NT2/D1 (cell line): Measurements from ENCODE around the gene UBL3.

ENCODE experiments used
- DNase-seq: peaks from one replicate; pipeline ENCODE4 v3.0.0-alpha.2; 2011; ENCODE audit warnings: low read depth, low spot score
- H3K27me3 ChIP-seq: 2 replicates; pipeline ENCODE4 v1.6.0; 2011; ENCODE audit warnings: mild to moderate bottlenecking; ENCODE audit not compliant: insufficient read length, insufficient read depth
- H3K36me3 ChIP-seq: 2 replicates; pipeline ENCODE4 v1.6.1; 2011; ENCODE audit warnings: mild to moderate bottlenecking, low read length, mixed read lengths; ENCODE audit not compliant: insufficient read depth, insufficient read length
- H3K4me1 ChIP-seq: 2 replicates; pipeline ENCODE4 v1.5.1; 2011; ENCODE audit not compliant: insufficient read depth, insufficient read length
- H3K4me3 ChIP-seq: 2 replicates; pipeline ENCODE4 v1.5.1; 2011; ENCODE audit warnings: low read depth; ENCODE audit not compliant: insufficient read length
- H3K9ac ChIP-seq: 2 replicates; pipeline ENCODE4 v1.6.0; 2011; ENCODE audit warnings: low read depth; ENCODE audit not compliant: insufficient read length
- H3K9me3 ChIP-seq: 2 replicates; pipeline ENCODE4 v1.5.1; 2011; ENCODE audit warnings: mild to moderate bottlenecking, low read length; ENCODE audit not compliant: insufficient read depth
- SUZ12 ChIP-seq: IDR thresholded peaks from 2 replicates; pipeline ENCODE4 v1.6.1; 2011; ENCODE audit not compliant: insufficient read length, insufficient read depth; ENCODE audit errors: extremely low read depth
- YY1 ChIP-seq: IDR thresholded peaks from 2 replicates; pipeline ENCODE4 v1.6.1; 2011; ENCODE audit not compliant: insufficient read length, insufficient read depth
- ZNF274 ChIP-seq: IDR thresholded peaks from 2 replicates; pipeline ENCODE4 v1.6.1; 2011; ENCODE audit warnings: mild to moderate bottlenecking, low read depth, low read length

The UBL3 gene

DNA sequence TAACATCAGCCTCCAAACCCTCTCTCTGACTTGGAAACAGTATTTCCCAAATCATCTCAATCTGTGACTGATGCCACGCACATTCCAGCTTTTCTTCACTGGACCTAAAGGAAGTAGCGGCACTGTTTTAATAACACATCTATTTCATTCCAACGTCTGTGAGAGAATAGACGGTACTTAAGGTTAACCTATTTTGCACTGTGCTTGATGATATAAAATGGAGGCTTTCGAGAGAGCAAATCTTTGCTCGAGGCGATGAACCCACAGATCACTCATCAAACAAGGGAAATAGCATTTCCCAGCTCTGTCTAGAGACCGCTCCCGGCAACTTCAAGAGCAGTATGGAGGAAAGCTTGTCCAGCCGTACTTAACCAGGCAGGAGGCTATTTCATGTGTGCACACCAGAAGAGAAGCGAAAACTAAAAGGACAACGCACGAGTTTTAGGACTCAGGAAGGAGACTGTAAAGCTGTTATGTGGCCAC lies 2.9 kb downstream of the UBL3 start:
- Histone ChIP-seq H3K4me3 (no peak overlapping the region), H3K9ac (peak overlapping the region; percentile 21), H3K36me3 (no peaks in the 10 kb centered on the region), H3K27me3 (no peaks in the 10 kb centered on the region), H3K9me3 (no peaks in the 10 kb centered on the region), H3K4me1 (no peaks in the 10 kb centered on the region)
- no peak for TF ChIP-seq SUZ12
- TF ChIP-seq ZNF274, result no peak
- TF ChIP-seq YY1, result no peak
- no peak for DNase-seq

DNA sequence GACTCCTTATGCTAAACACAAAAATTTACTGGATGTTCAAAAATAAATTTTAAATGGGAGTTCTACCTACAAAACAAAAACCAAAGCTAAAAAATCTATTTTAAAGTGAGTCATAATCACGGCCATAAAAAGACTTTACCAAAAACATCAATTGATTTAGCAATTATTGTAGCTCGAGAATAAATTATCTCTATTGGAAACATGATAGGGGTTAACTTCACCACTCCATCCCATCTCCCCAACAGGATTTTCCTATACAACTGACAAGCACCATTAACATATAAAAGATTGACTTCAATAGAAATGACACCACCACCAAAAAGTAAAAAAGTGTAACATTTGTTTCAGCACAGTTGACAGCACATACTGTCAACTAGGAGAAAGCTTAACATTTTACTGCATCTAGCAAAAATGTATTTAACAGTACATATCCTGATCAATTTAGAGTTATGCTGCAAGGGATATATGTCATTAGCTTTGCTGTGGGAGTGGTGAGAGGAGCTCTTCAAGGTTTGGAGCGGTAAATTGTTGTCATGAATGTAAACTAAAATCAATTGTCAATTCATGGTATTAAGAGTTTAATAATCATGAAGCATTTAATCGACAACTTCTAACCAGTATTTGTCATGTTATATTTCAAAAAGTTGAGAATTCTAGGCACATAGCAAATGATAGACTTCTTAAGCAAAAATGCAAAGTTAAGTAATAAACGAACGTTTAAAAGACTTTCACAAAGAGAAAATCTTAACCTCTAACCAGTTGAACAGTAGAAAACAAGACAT lies 3.8 kb downstream of the UBL3 start:
- no peak for TF ChIP-seq ZNF274
- TF ChIP-seq YY1, result no peak
- TF ChIP-seq SUZ12, result no peak

DNA sequence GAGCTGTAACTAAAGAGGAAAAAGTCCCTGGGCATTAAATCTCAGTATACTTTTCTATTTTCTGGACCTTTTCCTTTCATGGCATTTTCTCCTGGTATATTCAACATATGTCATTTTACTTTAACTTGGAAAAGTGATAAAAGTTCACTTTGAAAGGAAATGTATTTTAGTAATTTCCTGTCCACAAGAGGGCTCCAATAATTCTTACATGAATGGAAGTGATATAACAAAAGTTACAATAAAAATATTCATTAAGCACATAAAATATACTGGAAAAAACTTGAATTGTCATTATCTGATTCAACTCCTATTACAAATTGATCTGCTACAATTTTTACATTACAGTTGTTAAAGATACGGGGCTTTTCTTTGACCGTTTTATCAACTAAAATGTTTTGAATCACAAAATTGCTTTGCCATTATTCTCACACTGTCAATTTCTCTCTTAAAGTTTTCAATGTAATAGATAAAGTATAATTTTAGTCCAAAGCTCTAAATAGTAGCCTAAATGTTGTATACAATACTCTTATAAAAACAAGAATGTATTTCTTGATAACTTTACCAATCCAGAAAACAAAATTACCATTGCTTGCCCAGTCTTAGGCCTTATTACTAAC lies 4.9 kb downstream of the UBL3 start:
- Histone ChIP-seq H3K9ac (no peak overlapping the region), H3K27me3 (no peaks in the 10 kb centered on the region), H3K36me3 (no peaks in the 10 kb centered on the region), H3K4me1 (no peaks in the 10 kb centered on the region), H3K9me3 (no peaks in the 10 kb centered on the region), H3K4me3 (no peak overlapping the region)
- no peak for DNase-seq
- TF ChIP-seq SUZ12 (no peak), ZNF274 (no peak), YY1 (no peak)

More for the DNA sequence above, 3.8 kb downstream of the UBL3 start:
- no peaks in the 10 kb centered on the region for H3K36me3 ChIP-seq
- H3K27me3 ChIP-seq, result no peaks in the 10 kb centered on the region
- no peaks in the 10 kb centered on the region for H3K9me3 ChIP-seq
- no peaks in the 10 kb centered on the region for H3K4me1 ChIP-seq
- DNase-seq, result no peak
- H3K9ac ChIP-seq, result no peak overlapping the region
- no peak overlapping the region for H3K4me3 ChIP-seq

DNA sequence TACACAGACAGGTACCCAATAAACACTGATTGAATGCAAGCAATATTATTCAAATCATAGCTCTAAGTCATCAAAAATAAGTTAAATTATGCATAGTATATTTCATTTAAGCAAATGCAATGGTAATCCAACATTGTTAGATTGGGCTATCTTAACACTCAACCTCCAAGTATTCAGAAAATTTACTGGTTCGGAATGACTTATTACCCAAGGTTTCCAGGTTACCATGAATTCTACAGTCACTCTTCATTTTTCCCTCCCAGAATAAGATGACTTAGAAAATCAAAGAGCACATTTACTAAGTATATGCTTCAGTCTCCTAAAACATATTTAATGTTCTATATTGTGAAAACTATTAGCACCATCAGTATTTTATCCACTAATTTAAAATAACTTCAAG lies 6.0 kb downstream of the UBL3 start:
- H3K4me1 ChIP-seq, result no peaks in the 10 kb centered on the region
- no peaks in the 10 kb centered on the region for H3K27me3 ChIP-seq
- no peak overlapping the region for H3K9ac ChIP-seq
- TF ChIP-seq ZNF274 (no peak), YY1 (no peak), SUZ12 (no peak)
- DNase-seq, result no peak
- no peaks in the 10 kb centered on the region for H3K36me3 ChIP-seq
- no peaks in the 10 kb centered on the region for H3K9me3 ChIP-seq
- no peak overlapping the region for H3K4me3 ChIP-seq

DNA sequence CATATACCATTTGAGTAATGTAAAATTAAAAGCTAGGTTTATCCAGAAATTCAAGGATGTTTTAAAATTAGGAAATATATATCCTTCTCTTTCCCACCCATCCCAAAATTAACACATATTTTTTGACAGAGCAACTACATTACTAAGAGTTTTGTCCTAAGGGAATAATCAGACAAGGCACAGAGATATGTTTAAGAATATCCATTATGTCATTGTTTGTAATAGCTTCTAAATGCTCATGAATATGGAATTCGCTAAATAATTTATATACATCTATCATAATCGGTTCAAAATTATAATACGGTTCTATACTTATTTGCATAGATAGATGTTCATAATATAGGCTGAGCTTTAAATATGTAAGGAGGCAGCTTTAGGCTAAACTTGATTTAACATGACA lies 9.8 kb downstream of the UBL3 start:
- Histone ChIP-seq H3K9me3 (no peaks in the 10 kb centered on the region), H3K4me1 (no peaks in the 10 kb centered on the region), H3K4me3 (no peak overlapping the region), H3K27me3 (no peaks in the 10 kb centered on the region), H3K36me3 (no peaks in the 10 kb centered on the region), H3K9ac (no peak overlapping the region)
- DNase-seq, result no peak
- TF ChIP-seq YY1 (no peak), SUZ12 (no peak), ZNF274 (no peak)

DNA sequence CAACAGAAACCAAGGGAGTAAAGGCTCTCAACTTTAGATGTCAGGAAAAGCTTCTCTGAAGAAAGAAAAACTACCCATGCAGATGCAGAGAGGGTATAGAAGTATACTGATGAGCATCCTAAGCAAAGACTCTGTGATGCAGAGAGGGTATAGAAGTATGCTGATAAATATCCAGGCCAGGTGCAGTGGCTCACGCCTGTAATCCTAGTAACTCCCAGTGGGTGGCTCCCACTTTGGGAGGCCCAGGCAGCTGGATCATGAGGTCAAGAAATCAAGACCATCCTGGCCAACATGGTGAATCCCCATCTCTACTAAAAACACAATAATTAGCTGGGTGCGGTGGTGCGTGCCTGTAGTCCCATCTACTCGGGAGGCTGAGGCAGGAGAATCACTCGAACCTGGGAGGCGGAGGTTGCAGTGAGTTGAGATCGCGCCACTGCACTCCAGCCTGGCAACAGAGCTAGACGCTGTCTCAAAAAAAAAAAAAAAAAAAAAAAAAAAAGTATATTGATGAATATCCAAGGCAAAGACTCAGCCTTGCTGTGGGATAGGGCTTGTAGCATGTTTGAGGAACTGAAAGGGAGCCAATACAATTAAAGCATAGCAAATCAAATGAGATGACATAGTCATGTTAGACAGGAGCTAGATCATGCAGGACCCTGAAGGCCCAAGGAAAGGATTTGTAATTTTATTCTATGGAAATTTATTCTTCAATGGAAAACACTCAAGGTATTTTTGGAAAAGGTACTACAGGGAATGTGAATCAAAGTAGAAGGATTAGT lies 14.9 kb downstream of the UBL3 start:
- Histone ChIP-seq H3K9ac (no peak overlapping the region), H3K4me1 (no peaks in the 10 kb centered on the region), H3K9me3 (no peaks in the 10 kb centered on the region), H3K4me3 (no peak overlapping the region), H3K27me3 (no peaks in the 10 kb centered on the region), H3K36me3 (no peaks in the 10 kb centered on the region)
- no peak for TF ChIP-seq YY1
- TF ChIP-seq SUZ12, result no peak
- TF ChIP-seq ZNF274, result no peak
- no peak for DNase-seq
